Thoracic aorta (tissue), 2 donors: Measurements from ENCODE around the gene HSF5. TPM values are rescaled to one million over a fixed set of nuclear protein-coding genes. Genes with fewer than 3 reads are reported as not detected.
"Not testable (repeated sequence)": the region's sequence is repeated elsewhere in the genome, so short reads cannot be mapped to it uniquely, and the experiment has no call there.

Experiments used
- ATAC-seq: fragments of 150-250 bp; one replicate; pipeline ENCODE4 v1.8.0; 2017; ENCODE audit warnings: low read depth; ENCODE audit not compliant: insufficient number of reproducible peaks, low FRiP score
- DNase-seq: peaks from one replicate; pipeline ENCODE4 v3.0.0-alpha.2; 2020; ENCODE audit warnings: low spot score
- H3K27ac ChIP-seq, 2 donors: fragments of 200-600 bp; sonication (generic); 1 replicate in 1 of 2; 2 replicates in 1 of 2; pipeline ENCODE4 v1.5.1; 2016; ENCODE audit warnings: mild to moderate bottlenecking in 2 of 2, moderate library complexity in 2 of 2
- H3K27me3 ChIP-seq: fragments of 200-600 bp; sonication (generic); replicated peaks from 2 replicates; pipeline ENCODE4 v1.6.0; 2016; ENCODE audit warnings: mild to moderate bottlenecking; ENCODE audit not compliant: insufficient read depth
- H3K36me3 ChIP-seq: fragments of 200-600 bp; sonication (generic); one replicate; pipeline ENCODE4 v1.5.1; 2016
- H3K4me1 ChIP-seq, 2 donors: fragments of 200-600 bp; sonication (generic); 1 replicate in 1 of 2; 2 replicates in 1 of 2; pipeline versions ENCODE4 v1.5.1 to v1.6.0; 2016; ENCODE audit warnings: low read depth in 2 of 2, mild to moderate bottlenecking in 1 of 2; ENCODE audit not compliant: control insufficient read depth in 1 of 2
- H3K4me3 ChIP-seq: fragments of 200-600 bp; sonication (generic); 2 replicates; pipeline ENCODE4 v1.5.1; 2016; ENCODE audit warnings: mild to moderate bottlenecking
- H3K9me3 ChIP-seq: fragments of 200-600 bp; sonication (generic); 2 replicates; pipeline ENCODE4 v1.5.1; 2016
- CTCF ChIP-seq: fragments of 200-600 bp; sonication (generic); IDR thresholded peaks from one replicate; pipeline ENCODE4 v1.5.1; 2019; ENCODE audit warnings: antibody characterized with exemption
- total RNA-seq, 2 donors: library from RNA; depleted of rRNA; stranded (reverse); fragments of >200 nt; gene quantifications; one replicate each; pipeline versions ENCODE4 v1.1.0 to v1.2.3, GENCODE V29; 2016

HSF5 gene
- total RNA-seq, 2 donors from 2014 or later = 0.14 TPM; not detected in 1

- TF ChIP-seq CTCF = no peak
- Histone ChIP-seq H3K27me3 (no peaks in the 10 kb centered on the region), H3K4me1 (no peaks in the 10 kb centered on the region), H3K36me3 (peaks cover 69% of the 10 kb centered on the region), H3K4me3 (no peak overlapping the region), H3K9me3 (no peaks in the 10 kb centered on the region), H3K27ac (no peak overlapping the region)
- DNase-seq = no peak
- no peak for ATAC-seq
Measured at GRCh38 chr17:58492238-58493121, 4.3 kb upstream of the HSF5 start.

GRCh38 chr17:58491510-58492045 is 3.4 kb upstream of the HSF5 start:
- H3K4me3 ChIP-seq = no peak overlapping the region

GRCh38 chr17:58488428-58488890 is 251 bp upstream of the HSF5 start:
- H3K27ac ChIP-seq = no peak overlapping the region
- no peaks in the 10 kb centered on the region for H3K27me3 ChIP-seq
- peaks cover 39% of the 10 kb centered on the region for H3K36me3 ChIP-seq
- no peak for TF ChIP-seq CTCF
- no peaks in the 10 kb centered on the region for H3K4me1 ChIP-seq
- ATAC-seq = no peak
- H3K9me3 ChIP-seq = no peaks in the 10 kb centered on the region
- DNase-seq = no peak
- no peak overlapping the region for H3K4me3 ChIP-seq

More at GRCh38 chr17:58491510-58492045, 3.4 kb upstream of the HSF5 start:
- H3K27me3 ChIP-seq = no peaks in the 10 kb centered on the region
- no peak for TF ChIP-seq CTCF
- no peak overlapping the region for H3K27ac ChIP-seq
- no peaks in the 10 kb centered on the region for H3K4me1 ChIP-seq
- no peak for DNase-seq
- H3K9me3 ChIP-seq = no peaks in the 10 kb centered on the region
- peaks cover 64% of the 10 kb centered on the region for H3K36me3 ChIP-seq
- no peak for ATAC-seq

DNA sequence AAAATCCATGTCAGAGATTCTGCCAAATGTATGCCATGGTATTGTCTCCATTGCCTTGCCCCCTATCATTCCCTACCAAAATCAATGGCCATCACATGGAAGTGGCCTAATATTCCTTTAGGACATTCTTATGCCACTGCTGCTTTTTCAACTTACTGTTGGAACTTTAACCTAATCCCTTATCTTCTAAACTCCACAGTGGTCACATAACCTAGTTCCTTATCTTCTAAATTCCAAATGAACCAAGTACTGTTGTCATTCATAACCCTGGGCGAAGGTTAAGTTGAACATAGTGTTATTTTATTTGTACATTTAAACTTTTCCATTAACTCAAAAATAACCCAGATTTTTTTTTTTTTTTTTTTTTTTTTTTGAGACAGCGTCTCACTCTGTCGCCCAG is 3.6 kb downstream of the HSF5 start:
- ATAC-seq = no peak

GRCh38 chr17:58481798-58482197 is 6.4 kb downstream of the HSF5 start:
- not testable (repeated sequence) for H3K4me1 ChIP-seq, H3K36me3 ChIP-seq, H3K4me3 ChIP-seq, DNase-seq, H3K9me3 ChIP-seq, ATAC-seq, H3K27ac ChIP-seq, H3K27me3 ChIP-seq

More for the DNA sequence above, 3.6 kb downstream of the HSF5 start:
- Histone ChIP-seq H3K36me3 (peaks cover 10% of the 10 kb centered on the region), H3K9me3 (no peaks in the 10 kb centered on the region), H3K27ac (no peak overlapping the region), H3K4me3 (no peak overlapping the region), H3K27me3 (no peaks in the 10 kb centered on the region), H3K4me1 (no peaks in the 10 kb centered on the region)
- TF ChIP-seq CTCF = no peak
- no peak for DNase-seq
